ENCODE measurements around the gene ENTHD1.

ENTHD1 gene

DNA sequence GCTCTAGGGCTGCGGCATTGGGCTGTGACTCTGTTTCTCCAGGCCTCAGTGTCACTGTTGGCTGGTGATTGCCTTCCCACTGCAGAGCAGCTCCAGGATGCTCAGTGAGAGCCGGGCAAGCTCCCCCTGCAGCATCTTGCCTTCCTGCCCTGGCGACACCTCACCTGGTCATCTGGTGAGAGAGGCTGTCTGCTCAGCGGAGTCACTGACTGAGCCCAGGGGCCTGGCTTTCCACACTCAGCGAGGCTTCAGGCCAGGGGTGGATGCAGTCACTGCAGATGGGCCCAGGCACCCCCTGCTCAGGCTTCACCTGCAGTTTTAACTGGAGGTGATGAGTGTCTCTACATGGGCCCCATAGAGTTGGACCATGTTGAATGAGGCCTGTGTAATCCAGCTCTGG is 186.2 kb downstream of the ENTHD1 start:
- DNase-seq = no peak

DNA sequence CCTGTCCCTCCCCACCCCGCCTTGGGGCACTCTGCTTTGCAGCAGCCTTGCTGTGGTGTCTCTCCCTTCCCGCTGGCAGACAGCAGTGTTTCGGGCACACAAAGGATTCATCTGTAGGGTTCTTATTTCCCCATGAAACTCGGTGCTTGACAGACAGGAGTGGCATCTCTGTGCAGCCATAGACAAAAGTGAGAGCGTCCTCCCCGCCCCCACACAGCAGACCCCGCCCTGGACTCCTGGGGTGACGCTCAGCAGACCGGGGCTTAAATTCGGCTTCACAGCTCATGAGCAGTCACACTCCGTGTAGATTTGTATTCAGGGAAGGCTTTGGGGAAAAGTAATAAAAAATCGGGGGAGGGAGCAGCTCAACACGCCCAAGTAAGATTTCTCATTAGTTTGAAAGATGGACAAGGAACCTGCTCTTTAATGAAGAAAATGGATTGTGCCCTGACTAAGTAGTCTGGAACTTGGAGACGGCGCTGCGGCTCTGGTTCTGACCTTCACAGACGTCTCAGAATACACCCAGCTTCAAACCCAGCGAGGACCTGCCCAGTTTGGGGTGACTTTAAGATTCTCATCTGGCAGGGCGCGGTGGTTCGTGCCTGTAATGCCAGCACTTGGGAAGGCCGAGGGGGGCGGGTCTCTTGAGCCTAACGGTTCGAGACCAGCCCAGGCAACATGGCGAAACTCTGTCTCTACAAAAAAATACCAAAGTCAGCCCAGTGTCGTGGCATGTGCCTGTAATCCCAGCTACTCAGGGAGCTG is 187.0 kb downstream of the ENTHD1 start:
- no peak for DNase-seq

DNA sequence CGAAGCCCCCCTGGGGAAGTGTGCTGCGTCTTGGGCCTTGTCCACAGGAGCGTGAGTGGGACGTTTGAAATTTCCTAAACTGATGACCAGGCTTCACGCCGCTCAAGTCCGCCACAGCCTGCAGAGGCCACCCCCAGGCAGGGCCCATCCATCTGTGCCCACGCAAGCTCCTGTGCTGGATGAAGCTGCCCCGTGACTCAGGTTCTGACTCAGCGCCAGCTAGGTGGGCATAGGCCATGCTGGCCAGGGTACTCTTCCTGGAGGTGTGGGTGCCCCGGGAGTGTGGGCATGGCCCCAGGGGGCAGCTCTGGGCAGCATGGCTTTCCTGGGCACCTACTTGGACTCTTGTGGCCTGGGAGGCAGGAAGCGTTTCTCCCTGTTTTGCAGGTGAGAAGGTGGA is 188.2 kb downstream of the ENTHD1 start:
- DNase-seq = no peak

DNA sequence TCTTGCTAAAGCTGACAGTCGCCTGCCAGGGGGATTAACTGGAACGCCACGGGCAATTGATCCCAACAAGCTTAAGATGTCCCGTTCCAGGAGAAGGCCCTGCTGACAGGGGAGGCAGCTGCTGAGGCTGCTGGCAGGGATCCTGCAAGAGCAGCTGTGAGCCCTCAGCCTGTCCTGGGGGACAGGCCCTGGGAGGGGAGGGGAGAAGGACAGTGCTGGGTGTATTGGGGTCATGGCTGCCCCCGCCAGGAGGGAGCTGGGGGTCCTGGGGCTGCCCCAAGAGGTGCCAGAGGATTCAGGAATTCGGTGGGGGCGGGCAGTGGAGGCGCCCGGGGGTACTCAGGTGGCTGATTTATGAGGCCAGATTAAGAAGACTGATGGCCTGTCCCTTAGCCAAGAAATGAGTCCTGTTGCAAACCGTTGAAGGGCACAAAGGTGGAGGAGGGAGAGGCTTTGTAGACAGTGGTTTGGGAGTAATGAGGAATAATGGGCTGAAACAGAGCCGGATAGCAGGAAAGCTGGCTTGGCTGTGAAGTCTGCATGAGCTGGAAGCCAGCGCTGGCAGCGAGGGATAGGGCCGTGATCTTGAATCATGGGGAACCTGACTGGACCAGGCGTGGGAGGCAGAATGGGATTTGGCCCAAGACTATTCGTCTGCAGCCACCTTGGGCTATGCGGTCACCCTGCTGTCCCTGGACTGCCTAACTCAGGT is 189.5 kb downstream of the ENTHD1 start:
- DNase-seq = no peak

DNA sequence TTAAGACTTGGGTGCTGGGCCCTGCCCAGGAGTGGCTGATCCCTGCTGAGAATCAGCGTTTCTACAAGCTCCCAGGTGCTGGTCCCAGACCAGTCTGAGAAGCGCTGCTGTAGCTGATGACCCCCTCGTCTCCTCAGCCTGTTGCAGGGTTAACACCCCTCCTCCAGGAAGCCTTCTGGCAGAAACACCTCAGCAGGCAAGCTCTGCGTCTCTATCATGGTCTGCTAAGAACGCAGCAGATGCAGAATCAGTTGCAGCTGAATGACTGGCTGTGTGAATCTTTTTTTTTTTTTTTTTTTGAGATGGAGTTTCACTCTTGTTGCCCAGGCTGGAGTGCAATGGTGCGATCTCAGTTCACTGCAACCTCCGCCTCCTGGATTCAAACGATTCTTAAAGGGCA is 190.5 kb downstream of the ENTHD1 start:
- no peak for DNase-seq

DNA sequence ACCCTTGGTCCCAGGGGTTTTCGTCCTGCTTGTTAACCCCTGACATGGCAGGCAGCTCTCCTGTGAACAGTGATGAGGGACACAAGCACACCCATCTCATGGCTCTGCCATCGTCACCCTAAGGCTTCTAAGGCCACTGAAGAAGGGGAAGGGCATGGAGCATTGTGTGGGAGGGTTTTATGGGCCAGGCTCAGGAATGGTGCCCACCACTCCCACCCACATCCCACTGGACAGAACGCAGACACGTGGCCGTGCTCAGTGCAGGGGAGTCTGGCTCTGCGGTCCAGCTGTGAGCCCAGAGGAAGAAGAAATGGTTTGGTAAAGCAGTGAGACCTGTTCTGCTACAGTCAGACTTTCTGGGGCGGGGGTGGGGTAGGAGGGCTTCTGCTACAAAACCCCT is 193.0 kb downstream of the ENTHD1 start:
- no peak for DNase-seq

DNA sequence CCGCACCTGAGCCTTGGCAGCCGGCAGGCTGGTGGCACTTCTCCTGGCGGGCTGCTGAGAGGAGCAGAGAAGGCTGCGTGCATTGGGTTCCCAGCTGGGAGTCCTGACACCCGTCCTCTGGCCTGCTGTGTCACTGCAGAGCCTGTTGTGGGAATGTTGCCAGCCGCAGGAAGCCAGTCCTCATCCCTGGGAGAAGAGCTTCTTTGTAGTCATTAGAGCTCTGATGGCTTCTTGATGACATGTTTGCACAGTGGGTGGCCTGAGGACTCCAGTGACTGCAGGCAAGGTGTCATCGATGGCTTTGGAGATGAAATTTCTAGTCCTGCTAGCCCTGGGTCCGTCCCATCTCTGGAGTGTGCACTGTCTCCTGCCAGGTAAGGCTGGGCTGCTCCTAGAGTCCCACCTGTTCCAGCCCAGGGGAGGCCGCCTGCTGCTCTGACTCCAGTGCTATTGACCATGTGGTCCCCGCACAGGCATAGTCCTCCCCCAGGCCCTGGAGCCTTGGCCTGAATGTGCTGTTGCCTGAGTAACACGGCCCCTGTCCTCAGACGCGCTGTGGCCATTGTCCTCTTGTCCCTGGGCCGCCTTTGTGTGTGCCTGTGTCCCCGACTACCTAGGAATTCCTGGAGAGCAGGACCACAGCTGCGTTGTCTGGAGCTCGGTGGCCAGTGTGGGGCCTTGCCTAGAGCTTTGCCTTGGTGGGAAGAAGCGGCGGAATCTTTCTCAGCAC is 193.8 kb downstream of the ENTHD1 start:
- no peak for DNase-seq

DNA sequence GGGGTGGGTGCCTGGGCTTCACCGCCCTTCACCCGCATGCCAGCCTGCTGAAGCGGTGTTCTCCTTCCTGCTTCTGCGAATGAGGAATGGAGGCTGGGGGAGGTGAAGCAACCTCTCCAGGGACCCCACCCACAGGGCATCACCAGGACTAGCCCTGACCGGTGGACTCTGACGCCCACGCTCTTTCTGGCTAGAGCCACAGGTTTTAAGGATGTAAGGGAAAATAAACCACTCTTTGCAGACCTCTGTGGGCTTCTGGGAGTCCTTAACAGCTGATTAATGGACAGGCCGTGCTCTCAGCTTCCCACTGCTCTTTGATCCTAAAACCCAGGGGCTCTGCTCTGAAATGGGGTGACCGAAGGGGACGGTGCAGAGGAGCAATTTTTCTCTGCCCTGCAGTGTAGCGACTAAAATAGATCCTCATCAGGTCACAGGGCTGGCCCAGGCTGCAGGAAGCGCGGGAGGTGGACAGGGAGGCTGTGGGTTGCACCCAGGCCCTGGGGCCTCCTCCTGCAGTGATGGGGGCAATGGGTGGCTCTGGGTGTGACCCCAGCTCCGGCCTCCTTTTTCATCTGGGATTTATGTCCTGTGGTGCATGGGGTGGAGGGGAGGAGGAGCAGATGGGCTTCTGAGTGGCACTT is 195.7 kb downstream of the ENTHD1 start:
- no peak for DNase-seq

DNA sequence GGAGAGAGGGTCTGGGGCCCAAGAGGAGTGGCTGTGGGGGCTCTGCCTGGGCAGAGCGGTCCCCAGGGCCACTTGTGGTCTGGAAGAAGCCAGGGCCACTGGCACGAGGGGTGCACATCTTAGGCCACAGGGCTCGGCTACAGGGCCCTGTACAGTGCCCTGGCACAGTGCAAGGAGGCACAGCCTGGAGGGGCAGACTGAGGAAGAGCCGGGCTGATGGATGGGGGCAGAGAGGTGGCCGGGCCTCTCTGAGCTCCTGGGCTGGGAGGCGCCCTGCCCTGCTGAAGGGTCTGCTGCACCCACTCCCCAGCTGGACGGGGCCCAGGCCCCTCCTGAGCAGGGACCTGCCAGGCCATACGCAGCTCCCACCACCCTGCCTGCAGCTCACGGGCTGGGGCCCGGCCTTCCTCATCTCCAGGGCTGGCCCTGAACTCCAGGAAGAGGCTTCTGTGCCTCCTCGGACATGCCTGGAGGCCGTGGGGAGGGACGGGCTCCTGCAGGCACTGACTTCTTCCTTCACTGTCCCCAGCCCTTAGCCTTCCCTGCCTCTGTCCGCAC is 199.5 kb downstream of the ENTHD1 start:
- DNase-seq = no peak

Measured in SW 1271 (cell line).